Brain microvascular endothelial cell (primary cell): ENCODE measurements around the gene PELI2.

Source experiments
- DNase-seq: peaks from one replicate; pipeline ENCODE4 v3.0.0-alpha.2; 2020
- H3K27ac ChIP-seq: fragments of 250-450 bp; sonication (Bioruptor Pico); 2 replicates; pipeline ENCODE4 v1.5.1; 2020; ENCODE audit warnings: mild to moderate bottlenecking, moderate library complexity
- H3K27me3 ChIP-seq: fragments of 250-450 bp; sonication (Bioruptor Pico); replicated peaks from 2 replicates; pipeline ENCODE4 v1.5.1; 2020; ENCODE audit warnings: mild to moderate bottlenecking
- H3K36me3 ChIP-seq: fragments of 250-450 bp; sonication (Bioruptor Pico); replicated peaks from 2 replicates; pipeline ENCODE4 v1.5.1; 2020; ENCODE audit warnings: mild to moderate bottlenecking
- H3K4me3 ChIP-seq: 2 replicates; pipeline ENCODE4 v1.5.1; 2011; ENCODE audit warnings: low read depth, mild to moderate bottlenecking, control low read depth, low read length, moderate library complexity
- CTCF ChIP-seq: IDR thresholded peaks from 2 replicates; pipeline ENCODE4 v1.5.1; 2011; ENCODE audit warnings: low read depth, mild to moderate bottlenecking, moderate library complexity, low read length, control low read depth, inconsistent platforms; ENCODE audit errors: missing control alignments
- in situ Hi-C: cut with HindIII; loops from 2 replicates; pipeline ENCODE4 v1.10.0; 2017; ENCODE audit warnings: low sequenced_read_pairs, low pct_ligation_motif_present

Gene PELI2

GRCh38 chr14:56270921-56271320 is 152.7 kb downstream of the PELI2 start:
- H3K36me3 ChIP-seq: no peaks in the 10 kb centered on the region

GRCh38 chr14:56271970-56272369 is 153.8 kb downstream of the PELI2 start:
- Histone ChIP-seq H3K27ac (peak overlapping the region; percentile 95), H3K27me3 (no peaks in the 10 kb centered on the region), H3K4me3 (no peak overlapping the region), H3K36me3 (no peaks in the 10 kb centered on the region)
- no peak for TF ChIP-seq CTCF
- peak; percentile 71 for DNase-seq
- in situ Hi-C loops: no loop called here

More at GRCh38 chr14:56270921-56271320, 152.7 kb downstream of the PELI2 start:
- Histone ChIP-seq H3K4me3 (no peak overlapping the region), H3K27ac (no peak overlapping the region), H3K27me3 (no peaks in the 10 kb centered on the region)
- TF ChIP-seq CTCF: no peak
- no peak for DNase-seq
- in situ Hi-C loops: no loop called here

GRCh38 chr14:56273155-56273554 is 154.9 kb downstream of the PELI2 start:
- Histone ChIP-seq H3K27me3 (no peaks in the 10 kb centered on the region), H3K4me3 (no peak overlapping the region), H3K36me3 (no peaks in the 10 kb centered on the region), H3K27ac (peak overlapping the region; percentile 95)
- peak; percentile 54 for DNase-seq
- no peak for TF ChIP-seq CTCF
- in situ Hi-C loops: no loop called here

GRCh38 chr14:56273951-56274350 is 155.7 kb downstream of the PELI2 start:
- Histone ChIP-seq H3K27me3 (no peaks in the 10 kb centered on the region), H3K27ac (no peak overlapping the region), H3K4me3 (no peak overlapping the region), H3K36me3 (no peaks in the 10 kb centered on the region)
- in situ Hi-C loops: no loop called here
- DNase-seq: no peak
- no peak for TF ChIP-seq CTCF

GRCh38 chr14:56274556-56274955 is 156.3 kb downstream of the PELI2 start:
- TF ChIP-seq CTCF: no peak
- no peak overlapping the region for H3K4me3 ChIP-seq
- in situ Hi-C loops: no loop called here
- H3K27ac ChIP-seq: no peak overlapping the region
- H3K36me3 ChIP-seq: no peaks in the 10 kb centered on the region
- H3K27me3 ChIP-seq: no peaks in the 10 kb centered on the region
- no peak for DNase-seq

- H3K36me3 ChIP-seq: no peaks in the 10 kb centered on the region
- H3K27me3 ChIP-seq: no peaks in the 10 kb centered on the region
- no peak for TF ChIP-seq CTCF
- no peak overlapping the region for H3K4me3 ChIP-seq
- in situ Hi-C loops: no loop called here
- no peak for DNase-seq
- no peak overlapping the region for H3K27ac ChIP-seq
These were observed 157.9 kb downstream of the PELI2 start for GRCh38 chr14:56276108-56276507.
